ENCODE results near the gene FBXW10. TPM values are rescaled to one million over a fixed set of nuclear protein-coding genes. Genes with fewer than 3 reads are reported as not detected.
"Not testable (repeated sequence)": the region's sequence is repeated elsewhere in the genome, so short reads cannot be mapped to it uniquely, and the experiment has no call there.

FBXW10 gene
- total and polyA plus RNA-seq, 4 donors, result 0.20 to 0.74 (median 0.47) TPM

DNA sequence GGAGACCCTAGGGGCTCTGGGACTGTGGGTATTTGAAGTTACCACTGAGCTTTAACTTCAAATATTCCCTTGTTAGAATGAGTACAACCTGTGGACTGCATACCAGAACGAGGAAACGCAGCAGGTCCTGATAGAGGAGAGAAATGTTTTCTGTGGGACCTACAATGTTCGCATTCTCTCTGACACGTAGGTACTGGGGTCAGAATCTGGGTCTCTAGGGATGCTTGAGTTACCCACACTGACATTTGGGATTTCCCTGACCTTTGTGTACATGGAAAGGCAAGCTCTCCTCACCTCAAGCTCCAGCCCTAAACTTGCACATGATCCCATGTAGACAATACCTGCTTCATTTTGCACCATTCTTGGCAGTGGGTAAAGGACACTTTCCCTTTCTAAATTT, 12.1 kb downstream of the FBXW10 start:
- H3K9ac ChIP-seq (ENCODE audit: insufficient read depth in 1 of 2, low read length in 2 of 2); H3K9me3 ChIP-seq (ENCODE audit: control insufficient read depth in 4 of 4, insufficient read depth in 3 of 4, low read length in 3 of 4); H3K27ac ChIP-seq (ENCODE audit: low read depth in 1 of 2, low read length in 1 of 2); ATAC-seq (ENCODE audit: insufficient read depth, low FRiP score); H3K4me1 ChIP-seq (ENCODE audit: control insufficient read depth in 5 of 5, insufficient read depth in 5 of 5, low read length in 5 of 5); H3K4me3 ChIP-seq; DNase-seq; H3K27me3 ChIP-seq (ENCODE audit: control insufficient read depth in 3 of 3, insufficient read depth in 3 of 3, low read length in 2 of 3); H3K36me3 ChIP-seq (ENCODE audit: control insufficient read depth in 4 of 4, insufficient read depth in 4 of 4, low read length in 4 of 4): not testable (repeated sequence)
- 88 to 90% methylated on average over 4 of the region's 4 CpGs for WGBS, 2 donors

DNA sequence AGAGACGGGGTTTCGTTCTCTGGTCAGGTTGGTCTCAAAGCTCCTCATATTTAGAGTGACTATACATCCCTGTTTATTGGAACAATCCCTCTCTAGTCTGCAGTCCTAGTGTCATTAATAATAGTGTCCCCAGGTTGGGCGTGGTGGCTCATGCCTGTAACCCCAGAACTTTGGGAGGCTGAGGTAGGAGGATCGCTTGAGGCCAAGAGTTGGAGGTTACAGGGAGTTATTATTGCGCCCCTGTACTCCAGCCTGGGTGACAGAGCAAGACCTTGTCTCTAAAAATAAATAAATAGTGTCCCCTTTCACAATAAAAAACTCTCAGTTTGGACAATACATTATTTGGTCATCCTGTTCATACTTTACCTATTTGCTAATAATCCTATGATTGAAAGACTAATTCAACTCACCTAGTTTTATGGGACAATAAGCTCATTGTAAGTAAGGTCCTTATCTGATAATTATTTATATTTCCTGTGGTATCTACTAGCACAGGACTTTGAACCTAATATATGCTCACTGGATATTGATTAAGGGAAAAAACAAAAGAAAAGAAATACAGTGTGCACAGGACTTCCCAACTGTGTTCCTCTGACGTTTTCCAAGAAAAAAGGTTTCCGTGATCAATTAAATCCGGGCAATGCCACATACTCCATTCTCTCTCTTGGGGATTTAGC, 13.7 kb downstream of the FBXW10 start:
- 88 to 95% methylated on average over 8 of the region's 8 CpGs for WGBS, 2 donors
- ATAC-seq (ENCODE audit: insufficient read depth, low FRiP score); H3K27me3 ChIP-seq (ENCODE audit: control insufficient read depth in 3 of 3, insufficient read depth in 3 of 3, low read length in 2 of 3); H3K4me3 ChIP-seq; H3K36me3 ChIP-seq (ENCODE audit: control insufficient read depth in 4 of 4, insufficient read depth in 4 of 4, low read length in 4 of 4); DNase-seq; H3K9me3 ChIP-seq (ENCODE audit: control insufficient read depth in 4 of 4, insufficient read depth in 3 of 4, low read length in 3 of 4); H3K9ac ChIP-seq (ENCODE audit: insufficient read depth in 1 of 2, low read length in 2 of 2); H3K27ac ChIP-seq (ENCODE audit: low read depth in 1 of 2, low read length in 1 of 2); H3K4me1 ChIP-seq (ENCODE audit: control insufficient read depth in 5 of 5, insufficient read depth in 5 of 5, low read length in 5 of 5): not testable (repeated sequence)

DNA sequence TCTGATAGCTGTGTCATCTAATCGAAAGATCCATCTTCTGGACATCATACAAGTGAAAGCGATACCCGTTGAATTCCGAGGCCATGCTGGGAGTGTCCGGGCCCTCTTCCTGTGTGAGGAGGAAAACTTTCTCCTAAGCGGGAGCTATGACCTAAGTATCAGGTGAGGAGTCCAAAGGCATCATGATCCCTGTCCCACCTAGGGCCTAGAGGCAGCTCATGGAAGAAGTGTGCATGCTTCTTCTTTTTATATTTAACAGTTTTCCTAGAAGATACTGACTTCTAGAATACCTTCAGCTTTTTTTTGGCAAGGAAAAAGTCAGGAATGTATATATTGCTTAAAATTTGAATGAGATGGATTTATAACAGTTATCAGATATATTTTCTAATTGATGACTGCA, 14.5 kb downstream of the FBXW10 start:
- not testable (repeated sequence) for H3K9ac ChIP-seq (ENCODE audit: insufficient read depth in 1 of 2, low read length in 2 of 2); H3K36me3 ChIP-seq (ENCODE audit: control insufficient read depth in 4 of 4, insufficient read depth in 4 of 4, low read length in 4 of 4); H3K27ac ChIP-seq (ENCODE audit: low read depth in 1 of 2, low read length in 1 of 2); H3K27me3 ChIP-seq (ENCODE audit: control insufficient read depth in 3 of 3, insufficient read depth in 3 of 3, low read length in 2 of 3); H3K4me3 ChIP-seq; H3K4me1 ChIP-seq (ENCODE audit: control insufficient read depth in 5 of 5, insufficient read depth in 5 of 5, low read length in 5 of 5); H3K9me3 ChIP-seq (ENCODE audit: control insufficient read depth in 4 of 4, insufficient read depth in 3 of 4, low read length in 3 of 4); DNase-seq; ATAC-seq (ENCODE audit: insufficient read depth, low FRiP score)
- 88 to 100% methylated on average over 1 of the region's 6 CpGs for WGBS, 2 donors

DNA sequence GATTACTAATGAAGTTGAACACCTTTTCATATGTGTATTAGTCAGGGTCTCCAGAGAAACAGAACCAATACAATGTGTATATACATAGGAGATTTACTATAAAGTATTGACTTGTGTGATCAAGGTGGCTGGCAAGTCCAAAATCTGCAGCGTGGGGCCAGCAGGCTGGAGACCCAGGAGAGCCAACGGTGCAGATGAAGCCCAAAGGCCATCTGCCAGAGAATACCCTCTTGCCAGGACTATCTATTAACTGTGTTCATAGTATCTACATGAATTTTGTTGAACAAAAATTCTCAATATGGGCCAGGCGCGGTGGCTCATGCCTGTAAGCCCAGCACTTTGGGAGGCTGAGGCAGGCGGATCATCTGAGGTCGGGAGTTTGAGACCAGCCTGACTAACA, 16.4 kb downstream of the FBXW10 start:
- DNase-seq; H3K4me3 ChIP-seq; H3K9me3 ChIP-seq (ENCODE audit: control insufficient read depth in 4 of 4, insufficient read depth in 3 of 4, low read length in 3 of 4); H3K36me3 ChIP-seq (ENCODE audit: control insufficient read depth in 4 of 4, insufficient read depth in 4 of 4, low read length in 4 of 4); H3K4me1 ChIP-seq (ENCODE audit: control insufficient read depth in 5 of 5, insufficient read depth in 5 of 5, low read length in 5 of 5); ATAC-seq (ENCODE audit: insufficient read depth, low FRiP score); H3K27ac ChIP-seq (ENCODE audit: low read depth in 1 of 2, low read length in 1 of 2); H3K27me3 ChIP-seq (ENCODE audit: control insufficient read depth in 3 of 3, insufficient read depth in 3 of 3, low read length in 2 of 3); H3K9ac ChIP-seq (ENCODE audit: insufficient read depth in 1 of 2, low read length in 2 of 2): not testable (repeated sequence)
- 92 to 98% methylated on average over 6 of the region's 6 CpGs for WGBS, 2 donors

DNA sequence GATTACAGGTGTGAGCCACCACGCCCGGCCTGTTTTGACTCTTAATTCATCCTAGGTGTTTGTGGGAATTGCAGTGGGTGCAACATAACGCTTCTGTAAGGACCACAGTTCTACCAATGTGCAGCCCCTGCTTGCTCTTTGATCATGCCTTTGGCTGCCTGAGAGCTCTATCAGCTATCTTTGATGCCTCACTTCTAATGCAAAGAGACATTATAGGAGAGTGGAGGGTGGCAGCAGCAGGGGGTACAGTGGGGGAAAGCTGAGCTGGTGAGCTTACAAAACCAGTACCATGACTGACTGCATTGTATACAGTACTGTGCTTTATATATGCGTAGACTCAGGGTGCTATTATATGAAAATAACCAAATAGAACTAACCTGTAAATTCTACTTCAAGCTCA, 26.7 kb downstream of the FBXW10 start:
- not testable (repeated sequence) for H3K27me3 ChIP-seq (ENCODE audit: control insufficient read depth in 3 of 3, insufficient read depth in 3 of 3, low read length in 2 of 3); H3K36me3 ChIP-seq (ENCODE audit: control insufficient read depth in 4 of 4, insufficient read depth in 4 of 4, low read length in 4 of 4); DNase-seq; H3K4me1 ChIP-seq (ENCODE audit: control insufficient read depth in 5 of 5, insufficient read depth in 5 of 5, low read length in 5 of 5); H3K27ac ChIP-seq (ENCODE audit: low read depth in 1 of 2, low read length in 1 of 2); H3K9ac ChIP-seq (ENCODE audit: insufficient read depth in 1 of 2, low read length in 2 of 2); ATAC-seq (ENCODE audit: insufficient read depth, low FRiP score); H3K9me3 ChIP-seq (ENCODE audit: control insufficient read depth in 4 of 4, insufficient read depth in 3 of 4, low read length in 3 of 4); H3K4me3 ChIP-seq
- WGBS, 2 donors, result 92 to 98% methylated on average over 3 to 4 of the region's 4 CpGs

DNA sequence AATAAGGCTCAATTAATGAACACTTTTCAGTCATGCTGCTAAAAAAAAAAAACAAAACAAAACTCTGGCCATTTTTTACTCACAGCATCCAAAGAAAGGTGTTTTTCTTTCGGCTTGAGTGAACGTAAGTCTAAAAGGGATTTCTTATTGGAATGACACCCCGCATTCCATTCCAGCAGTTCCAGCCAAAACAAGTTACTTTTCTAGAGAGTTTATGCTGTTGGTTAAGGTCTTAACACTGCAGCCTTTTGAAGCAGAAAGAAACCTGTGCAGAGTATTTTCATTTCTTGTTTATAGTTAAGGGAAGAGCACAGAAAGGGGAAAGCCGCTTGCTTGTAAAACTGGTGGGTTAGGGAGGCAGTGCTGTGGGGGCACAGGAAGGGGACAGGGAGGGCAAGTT, 27.2 kb downstream of the FBXW10 start:
- not testable (repeated sequence) for H3K9me3 ChIP-seq (ENCODE audit: control insufficient read depth in 4 of 4, insufficient read depth in 3 of 4, low read length in 3 of 4); H3K9ac ChIP-seq (ENCODE audit: insufficient read depth in 1 of 2, low read length in 2 of 2); H3K27me3 ChIP-seq (ENCODE audit: control insufficient read depth in 3 of 3, insufficient read depth in 3 of 3, low read length in 2 of 3); DNase-seq; H3K36me3 ChIP-seq (ENCODE audit: control insufficient read depth in 4 of 4, insufficient read depth in 4 of 4, low read length in 4 of 4); H3K4me3 ChIP-seq; H3K27ac ChIP-seq (ENCODE audit: low read depth in 1 of 2, low read length in 1 of 2); ATAC-seq (ENCODE audit: insufficient read depth, low FRiP score); H3K4me1 ChIP-seq (ENCODE audit: control insufficient read depth in 5 of 5, insufficient read depth in 5 of 5, low read length in 5 of 5)
- WGBS, 2 donors, result 46 to 52% methylated on average over 4 of the region's 4 CpGs
